ENCODE data around the gene ZNF836.

DNA sequence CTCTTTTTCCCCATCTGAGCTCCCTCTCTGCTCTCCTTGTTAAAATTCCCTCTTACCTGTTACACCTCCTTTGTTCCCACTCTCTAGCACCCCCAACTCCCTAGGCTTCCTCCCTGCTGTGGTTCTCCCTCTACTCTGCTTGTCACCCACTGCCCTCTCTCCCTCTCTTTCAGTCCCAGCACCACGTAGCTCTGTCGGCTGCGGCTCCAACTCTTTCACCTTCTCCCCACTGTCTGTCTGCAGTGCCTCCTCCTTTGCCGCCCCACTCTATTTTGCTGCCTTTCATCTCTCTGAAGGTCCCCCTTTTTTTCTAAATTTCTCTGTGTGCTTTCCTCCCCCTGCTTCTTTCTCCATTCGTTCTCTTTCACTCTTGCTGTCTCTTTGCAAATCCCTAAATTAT lies 1.1 kb downstream of the ZNF836 start:
- TF ChIP-seq, protein P1, sequence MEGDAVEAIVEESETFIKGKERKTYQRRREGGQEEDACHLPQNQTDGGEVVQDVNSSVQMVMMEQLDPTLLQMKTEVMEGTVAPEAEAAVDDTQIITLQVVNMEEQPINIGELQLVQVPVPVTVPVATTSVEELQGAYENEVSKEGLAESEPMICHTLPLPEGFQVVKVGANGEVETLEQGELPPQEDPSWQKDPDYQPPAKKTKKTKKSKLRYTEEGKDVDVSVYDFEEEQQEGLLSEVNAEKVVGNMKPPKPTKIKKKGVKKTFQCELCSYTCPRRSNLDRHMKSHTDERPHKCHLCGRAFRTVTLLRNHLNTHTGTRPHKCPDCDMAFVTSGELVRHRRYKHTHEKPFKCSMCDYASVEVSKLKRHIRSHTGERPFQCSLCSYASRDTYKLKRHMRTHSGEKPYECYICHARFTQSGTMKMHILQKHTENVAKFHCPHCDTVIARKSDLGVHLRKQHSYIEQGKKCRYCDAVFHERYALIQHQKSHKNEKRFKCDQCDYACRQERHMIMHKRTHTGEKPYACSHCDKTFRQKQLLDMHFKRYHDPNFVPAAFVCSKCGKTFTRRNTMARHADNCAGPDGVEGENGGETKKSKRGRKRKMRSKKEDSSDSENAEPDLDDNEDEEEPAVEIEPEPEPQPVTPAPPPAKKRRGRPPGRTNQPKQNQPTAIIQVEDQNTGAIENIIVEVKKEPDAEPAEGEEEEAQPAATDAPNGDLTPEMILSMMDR (IDR thresholded peaks at IDR 0.05): no peak
- TF ChIP-seq POLR2A (IDR thresholded peaks at IDR 0.05): no peak
